ENCODE results near the gene ACTR2. TPM values are rescaled to one million over a fixed set of nuclear protein-coding genes. Genes with fewer than 3 reads are reported as not detected.

Gene ACTR2
- total and polyA plus RNA-seq, 2 of the 13 experiments (the other 11 are each of a cell fraction or from before 2014, with no cell fraction given) = 51.2 to 100 TPM

DNA sequence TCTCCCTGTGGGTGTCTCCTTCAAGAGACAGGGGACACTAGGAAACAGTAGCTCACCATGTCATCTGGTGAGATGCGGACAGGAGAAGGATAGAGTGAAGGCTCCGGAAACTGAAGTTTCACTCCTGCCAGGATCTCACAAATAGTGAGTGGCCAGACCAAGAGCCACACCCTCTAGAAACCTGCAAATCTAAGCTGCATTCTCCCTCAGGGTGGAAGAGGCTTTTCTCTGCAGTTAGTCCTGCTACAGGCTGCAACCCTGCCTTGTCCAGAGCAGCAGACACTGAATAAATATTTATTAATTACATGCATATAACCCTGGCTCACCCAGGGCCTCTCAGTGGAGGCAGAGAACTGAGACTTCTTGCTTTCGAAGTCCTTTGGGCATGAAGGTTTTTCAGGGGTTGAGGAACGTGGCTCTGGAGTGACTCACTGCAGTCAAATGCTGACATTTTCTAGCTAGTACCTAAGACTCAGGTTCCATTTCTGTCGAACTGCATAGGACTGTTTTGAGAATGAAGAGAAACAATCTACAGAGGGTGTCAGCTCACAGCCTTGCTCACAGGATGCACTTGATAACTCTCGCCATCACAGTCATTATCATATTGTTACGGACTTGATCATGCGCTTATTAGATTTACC is 87.3 kb downstream of the ACTR2 start (continued):
- TF ChIP-seq ZNF318 (CRISPR knock-in tag; IDR thresholded peaks at IDR 0.05) (no peak), SALL2 (CRISPR knock-in tag; IDR thresholded peaks at IDR 0.05) (no peak), PRDM15 (CRISPR knock-in tag; IDR thresholded peaks at IDR 0.05) (no peak), ZMAT3 (CRISPR knock-in tag; conservative IDR thresholded peaks at IDR 0.05) (no peak), PRMT3 (CRISPR knock-in tag; IDR thresholded peaks at IDR 0.05; ENCODE audit: borderline replicate concordance, low read depth) (no peak), ZNF143 (CRISPR knock-in tag; IDR thresholded peaks at IDR 0.05) (no peak), YEATS4 (CRISPR knock-in tag; IDR thresholded peaks at IDR 0.05; ENCODE audit: borderline replicate concordance) (no peak), ZNF724P (CRISPR knock-in tag; IDR thresholded peaks at IDR 0.05; ENCODE audit: borderline replicate concordance) (no peak), TAF15 (IDR thresholded peaks at IDR 0.05; ENCODE audit: low read depth, low read length, poor library complexity, severe bottlenecking) (no peak), ZNF530 (CRISPR knock-in tag; IDR thresholded peaks at IDR 0.05; ENCODE audit: low read depth) (no peak)
- TF ChIP-seq, protein P1, sequence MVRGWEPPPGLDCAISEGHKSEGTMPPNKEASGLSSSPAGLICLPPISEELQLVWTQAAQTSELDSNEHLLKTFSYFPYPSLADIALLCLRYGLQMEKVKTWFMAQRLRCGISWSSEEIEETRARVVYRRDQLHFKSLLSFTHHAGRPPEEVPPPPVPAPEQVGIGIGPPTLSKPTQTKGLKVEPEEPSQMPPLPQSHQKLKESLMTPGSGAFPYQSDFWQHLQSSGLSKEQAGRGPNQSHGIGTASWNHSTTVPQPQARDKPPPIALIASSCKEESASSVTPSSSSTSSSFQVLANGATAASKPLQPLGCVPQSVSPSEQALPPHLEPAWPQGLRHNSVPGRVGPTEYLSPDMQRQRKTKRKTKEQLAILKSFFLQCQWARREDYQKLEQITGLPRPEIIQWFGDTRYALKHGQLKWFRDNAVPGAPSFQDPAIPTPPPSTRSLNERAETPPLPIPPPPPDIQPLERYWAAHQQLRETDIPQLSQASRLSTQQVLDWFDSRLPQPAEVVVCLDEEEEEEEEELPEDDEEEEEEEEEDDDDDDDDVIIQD (CRISPR knock-in tag; IDR thresholded peaks at IDR 0.05; ENCODE audit: low read depth) = no peak
- TF ChIP-seq, protein P2, sequence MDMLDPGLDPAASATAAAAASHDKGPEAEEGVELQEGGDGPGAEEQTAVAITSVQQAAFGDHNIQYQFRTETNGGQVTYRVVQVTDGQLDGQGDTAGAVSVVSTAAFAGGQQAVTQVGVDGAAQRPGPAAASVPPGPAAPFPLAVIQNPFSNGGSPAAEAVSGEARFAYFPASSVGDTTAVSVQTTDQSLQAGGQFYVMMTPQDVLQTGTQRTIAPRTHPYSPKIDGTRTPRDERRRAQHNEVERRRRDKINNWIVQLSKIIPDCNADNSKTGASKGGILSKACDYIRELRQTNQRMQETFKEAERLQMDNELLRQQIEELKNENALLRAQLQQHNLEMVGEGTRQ (IDR thresholded peaks at IDR 0.05; ENCODE audit: low read depth, low read length) = no peak
- TF ChIP-seq, protein P2 (CRISPR knock-in tag; IDR thresholded peaks at IDR 0.05; ENCODE audit: borderline replicate concordance) = no peak

Measured in HepG2 (cell line).